SK-N-SH treated with all-trans-retinoic acid at 6 μM for 48 hours (cell line): ENCODE measurements around the gene ZNF76.
"Not testable (repeated sequence)": the region's sequence is repeated elsewhere in the genome, so short reads cannot be mapped to it uniquely, and the experiment has no call there.

ENCODE experiments used
- CSDC2 ChIP-seq: fragments of 250-450 bp; sonication (Bioruptor Pico); IDR thresholded peaks from 2 replicates; pipeline ENCODE4 v1.5.0; 2020; ENCODE audit warnings: mild to moderate bottlenecking, moderate library complexity
- ESRRG ChIP-seq: fragments of 250-450 bp; sonication (Bioruptor Pico); IDR thresholded peaks from 2 replicates; pipeline ENCODE4 v1.6.1; 2021; ENCODE audit warnings: mild to moderate bottlenecking
- PATZ1 ChIP-seq: fragments of 250-450 bp; sonication (Bioruptor Pico); IDR thresholded peaks from 2 replicates; pipeline ENCODE4 v1.8.0; 2020; ENCODE audit warnings: mild to moderate bottlenecking, moderate library complexity, borderline replicate concordance
- SNAI2 ChIP-seq: fragments of 250-450 bp; sonication (Bioruptor Pico); IDR thresholded peaks from 2 replicates; pipeline ENCODE4 v1.5.0; 2020; ENCODE audit warnings: mild to moderate bottlenecking, moderate library complexity
- TCF4 ChIP-seq: fragments of 250-450 bp; sonication (Bioruptor Pico); IDR thresholded peaks from 2 replicates; pipeline ENCODE4 v1.8.0; 2021; ENCODE audit warnings: mild to moderate bottlenecking, moderate library complexity, borderline replicate concordance
- ZFP30 ChIP-seq: fragments of 450-650 bp; formaldehyde crosslinking; IDR thresholded peaks from 2 replicates; pipeline ENCODE4 v1.5.0; 2022; ENCODE audit warnings: mild to moderate bottlenecking, moderate library complexity

DNA sequence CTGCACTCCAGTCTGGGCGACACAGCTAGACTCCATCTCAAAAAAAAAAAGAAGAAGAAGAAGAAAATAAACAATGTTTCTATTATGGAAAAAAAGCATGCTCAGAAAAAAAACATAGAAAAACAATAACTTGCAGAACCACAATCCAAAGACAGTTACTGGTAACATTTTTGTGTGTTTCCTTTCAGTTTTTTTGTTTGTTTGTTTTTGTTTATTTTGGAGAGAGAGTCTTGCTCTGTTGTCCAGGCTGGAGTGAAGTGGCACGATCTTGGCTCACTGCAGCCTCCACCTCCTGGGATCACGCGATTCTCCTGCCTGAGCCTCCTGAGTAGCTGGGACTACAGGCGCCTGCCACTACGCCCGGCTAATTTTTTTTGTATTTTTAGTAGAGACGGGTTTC lies 69.4 kb downstream of the ZNF76 start:
- not testable (repeated sequence) for TF ChIP-seq TCF4, ZFP30, SNAI2, PATZ1, ESRRG, CSDC2 (CRISPR knock-in tag)
